Inflammatory macrophage treated with lipopolysaccharide for 4 hours (primary cell): Measurements from ENCODE around the gene WDR6.
A peak's percentile ranks its signal among the peaks of the same experiment; 100 is the strongest.

Source experiments
- DNase-seq: peaks from one replicate; pipeline ENCODE4 v3.0.0-alpha.2; 2020

The WDR6 gene

GRCh38 chr3:49028673-49029562 is 21.7 kb downstream of the WDR6 start, which contains the start of gene IMPDH2:
Gene IMPDH2, minus strand, starts transcription at chr3:49029398. Its CDS starts 48 bp downstream, at chr3:49029350.
- peak; percentile 97 for DNase-seq

GRCh38 chr3:49029563-49029884 is 22.3 kb downstream of the WDR6 start:
- no peak for DNase-seq

GRCh38 chr3:49030321-49030720 is 23.1 kb downstream of the WDR6 start:
- no peak for DNase-seq

- no peak for DNase-seq
Observed at GRCh38 chr3:49032646-49033304, 25.6 kb downstream of the WDR6 start.

- no peak for DNase-seq
Observed at GRCh38 chr3:49034650-49035049, 27.5 kb downstream of the WDR6 start.

GRCh38 chr3:49035281-49035680 is 28.1 kb downstream of the WDR6 start:
- DNase-seq, result peak; percentile 83

- no peak for DNase-seq
Observed at GRCh38 chr3:49053543-49053942, 46.4 kb downstream of the WDR6 start.

GRCh38 chr3:49054344-49054862 is 47.2 kb downstream of the WDR6 start:
- no peak for DNase-seq

- no peak for DNase-seq
Observed at GRCh38 chr3:49057268-49057667, 50.1 kb downstream of the WDR6 start.

GRCh38 chr3:49058011-49058410 is 50.8 kb downstream of the WDR6 start:
- no peak for DNase-seq
